Neural cell (in vitro differentiated cells): Measurements from ENCODE around the gene HIPK2. TPM values are rescaled to one million over a fixed set of nuclear protein-coding genes. Genes with fewer than 3 reads are reported as not detected.

ENCODE experiments used
- H2AFZ ChIP-seq: fragments of 200-600, 300-800 bp; sonication (generic), shearing (Covaris generic); 2 replicates; pipeline ENCODE4 v1.6.0; 2014; ENCODE audit warnings: low read depth, mild to moderate bottlenecking, antibody characterized with exemption, low read length, moderate library complexity
- H3F3A ChIP-seq: fragments of 200-600 bp; shearing (Covaris generic); 2 replicates; pipeline ENCODE4 v1.6.1; 2016; ENCODE audit warnings: mild to moderate bottlenecking, moderate library complexity, mixed read lengths, antibody characterized with exemption, low read length; ENCODE audit not compliant: insufficient read depth, poor library complexity, severe bottlenecking
- H3K27ac ChIP-seq: fragments of 200-600, 300-800 bp; sonication (generic), shearing (Covaris generic); 2 replicates; pipeline ENCODE4 v1.5.1; 2014; ENCODE audit warnings: mild to moderate bottlenecking, low read length, moderate library complexity
- H3K27me3 ChIP-seq: fragments of 300-800, 200-600 bp; sonication (generic), shearing (Covaris generic); 2 replicates; pipeline ENCODE4 v1.6.0; 2014; ENCODE audit warnings: mild to moderate bottlenecking, low read depth, low read length, moderate library complexity; ENCODE audit not compliant: insufficient read depth
- H3K36me3 ChIP-seq: fragments of 300-800, 200-600 bp; sonication (generic), shearing (Covaris generic); 2 replicates; pipeline ENCODE4 v1.5.1; 2014; ENCODE audit warnings: mild to moderate bottlenecking, antibody characterized with exemption, low read length, moderate library complexity; ENCODE audit not compliant: insufficient read depth
- H3K4me2 ChIP-seq: fragments of 300-800, 200-600 bp; sonication (generic), shearing (Covaris generic); 2 replicates; pipeline ENCODE4 v1.6.0; 2014; ENCODE audit warnings: mild to moderate bottlenecking, low read length
- H3K4me3 ChIP-seq: fragments of 300-800, 200-600 bp; sonication (generic), shearing (Covaris generic); 2 replicates; pipeline ENCODE4 v1.5.1; 2014; ENCODE audit warnings: mild to moderate bottlenecking, low read length, moderate library complexity
- H3K79me2 ChIP-seq: fragments of 200-600 bp; shearing (Covaris generic); replicated peaks from 2 replicates; pipeline ENCODE4 v1.6.0; 2014; ENCODE audit warnings: mild to moderate bottlenecking, low read length, moderate library complexity; ENCODE audit not compliant: insufficient read depth
- H3K9ac ChIP-seq: fragments of 300-800, 200-600 bp; sonication (generic), shearing (Covaris generic); 2 replicates; pipeline ENCODE4 v1.6.1; 2016; ENCODE audit warnings: mild to moderate bottlenecking, low read length, mixed read lengths
- H3K9me2 ChIP-seq: fragments of 200-600 bp; shearing (Covaris generic); 2 replicates; pipeline ENCODE4 v1.6.1; 2016; ENCODE audit warnings: mild to moderate bottlenecking, low read length, mixed read lengths; ENCODE audit not compliant: insufficient read depth
- H3K9me3 ChIP-seq: fragments of 200-600, 300-800 bp; sonication (generic), shearing (Covaris generic); 2 replicates; pipeline ENCODE4 v1.6.1; 2016; ENCODE audit warnings: mild to moderate bottlenecking, mixed run types, low read length, moderate library complexity, mixed read lengths
- H4K20me1 ChIP-seq: fragments of 200-600 bp; shearing (Covaris generic); 2 replicates; pipeline ENCODE4 v1.6.1; 2016; ENCODE audit warnings: mild to moderate bottlenecking, mixed run types; ENCODE audit not compliant: insufficient read depth
- CTCF ChIP-seq: fragments of 450-650 bp; IDR thresholded peaks from 2 replicates; pipeline ENCODE4 v1.5.1; 2014; ENCODE audit warnings: antibody characterized with exemption, mild to moderate bottlenecking, moderate library complexity; ENCODE audit not compliant: poor library complexity, severe bottlenecking
- EP300 ChIP-seq: fragments of 450-650 bp; conservative IDR thresholded peaks from 2 replicates; pipeline ENCODE4 v1.6.1; 2014; ENCODE audit warnings: antibody characterized with exemption, mild to moderate bottlenecking, moderate library complexity; ENCODE audit not compliant: poor library complexity, severe bottlenecking
- EZH2 ChIP-seq: fragments of 200-600, 300-800 bp; shearing (Covaris generic), sonication (generic); IDR thresholded peaks from 2 replicates; pipeline ENCODE4 v1.6.1; 2014; ENCODE audit warnings: antibody characterized with exemption, low read length, borderline replicate concordance, mild to moderate bottlenecking; ENCODE audit not compliant: insufficient read depth, poor library complexity, severe bottlenecking
- MXI1 ChIP-seq: fragments of 450-650 bp; conservative IDR thresholded peaks from 2 replicates; pipeline ENCODE4 v1.6.1; 2014; ENCODE audit warnings: antibody characterized with exemption, mild to moderate bottlenecking; ENCODE audit not compliant: poor library complexity, severe bottlenecking
- POLR2AphosphoS5 ChIP-seq: IDR thresholded peaks from 2 replicates; pipeline ENCODE4 v1.6.1; 2012
- RAD21 ChIP-seq: fragments of 450-650 bp; conservative IDR thresholded peaks from 2 replicates; pipeline ENCODE4 v1.6.1; 2014; ENCODE audit warnings: antibody characterized with exemption, mild to moderate bottlenecking, moderate library complexity
- REST ChIP-seq: IDR thresholded peaks from 2 replicates; pipeline ENCODE4 v1.6.1; 2012; ENCODE audit warnings: borderline replicate concordance
- SMC3 ChIP-seq: fragments of 450-650 bp; conservative IDR thresholded peaks from 2 replicates; pipeline ENCODE4 v1.6.1; 2014; ENCODE audit warnings: antibody characterized with exemption, mild to moderate bottlenecking, moderate library complexity; ENCODE audit not compliant: poor library complexity
- TAF1 ChIP-seq: IDR thresholded peaks from 2 replicates; pipeline ENCODE4 v1.6.1; 2012; ENCODE audit warnings: low read depth
- polyA plus RNA-seq: library from polyadenylated mRNA; depleted of rRNA; stranded (reverse); fragments of >200 nt; gene quantifications from 2 replicates; pipeline ENCODE4 v1.2.3, GENCODE V29; 2014

HIPK2 gene
- polyA plus RNA-seq, 1 donor from 2014 or later = 8.5 TPM

GRCh38 chr7:139695588-139695987 lies 82.2 kb downstream of the HIPK2 start:
- Histone ChIP-seq H3K79me2 (peaks cover 25% of the 10 kb centered on the region), H3K4me3 (no peak overlapping the region), H3K27ac (no peak overlapping the region), H3K9me3 (no peaks in the 10 kb centered on the region), H3F3A (no peaks in the 10 kb centered on the region), H4K20me1 (no peaks in the 10 kb centered on the region), H3K9me2 (no peaks in the 10 kb centered on the region), H3K9ac (no peak overlapping the region), H3K27me3 (no peaks in the 10 kb centered on the region), H2AFZ (no peak overlapping the region), H3K36me3 (peaks cover 6% of the 10 kb centered on the region), H3K4me2 (no peak overlapping the region)
- no peak for TF ChIP-seq SMC3
- no peak for TF ChIP-seq TAF1
- TF ChIP-seq POLR2AphosphoS5 = no peak
- TF ChIP-seq RAD21 = no peak
- TF ChIP-seq EZH2 = no peak
- TF ChIP-seq CTCF = no peak
- TF ChIP-seq REST = no peak
- no peak for TF ChIP-seq EP300
- TF ChIP-seq MXI1 = no peak

- Histone ChIP-seq H3K27ac (no peak overlapping the region), H4K20me1 (no peaks in the 10 kb centered on the region), H2AFZ (no peak overlapping the region), H3K36me3 (peaks cover 6% of the 10 kb centered on the region), H3K4me3 (no peak overlapping the region), H3K79me2 (peaks cover 25% of the 10 kb centered on the region), H3K9ac (no peak overlapping the region), H3K27me3 (no peaks in the 10 kb centered on the region), H3K4me2 (no peak overlapping the region), H3K9me2 (no peaks in the 10 kb centered on the region), H3K9me3 (no peaks in the 10 kb centered on the region), H3F3A (no peaks in the 10 kb centered on the region)
- TF ChIP-seq RAD21 = no peak
- no peak for TF ChIP-seq POLR2AphosphoS5
- TF ChIP-seq TAF1 = no peak
- TF ChIP-seq MXI1 = no peak
- TF ChIP-seq EP300 = no peak
Measured at GRCh38 chr7:139695051-139695450, 82.7 kb downstream of the HIPK2 start.

GRCh38 chr7:139694389-139694676 lies 83.5 kb downstream of the HIPK2 start:
- H3K9ac ChIP-seq = no peak overlapping the region
- no peak overlapping the region for H3K4me3 ChIP-seq
- no peaks in the 10 kb centered on the region for H4K20me1 ChIP-seq
- no peaks in the 10 kb centered on the region for H3K9me2 ChIP-seq
- peaks cover 25% of the 10 kb centered on the region for H3K79me2 ChIP-seq
- no peak overlapping the region for H3K4me2 ChIP-seq
- H3K9me3 ChIP-seq = no peaks in the 10 kb centered on the region
- no peak overlapping the region for H3K27ac ChIP-seq
- H2AFZ ChIP-seq = no peak overlapping the region
- no peaks in the 10 kb centered on the region for H3K27me3 ChIP-seq
- peaks cover 6% of the 10 kb centered on the region for H3K36me3 ChIP-seq
- TF ChIP-seq EZH2 (no peak), TAF1 (no peak), CTCF (no peak)
- no peaks in the 10 kb centered on the region for H3F3A ChIP-seq
